ENCODE results near the gene COL8A2. TPM values are rescaled to one million over a fixed set of nuclear protein-coding genes. Genes with fewer than 3 reads are reported as not detected.

The COL8A2 gene
- total RNA-seq, 1 donor from 2014 or later, result 1.2 TPM

DNA sequence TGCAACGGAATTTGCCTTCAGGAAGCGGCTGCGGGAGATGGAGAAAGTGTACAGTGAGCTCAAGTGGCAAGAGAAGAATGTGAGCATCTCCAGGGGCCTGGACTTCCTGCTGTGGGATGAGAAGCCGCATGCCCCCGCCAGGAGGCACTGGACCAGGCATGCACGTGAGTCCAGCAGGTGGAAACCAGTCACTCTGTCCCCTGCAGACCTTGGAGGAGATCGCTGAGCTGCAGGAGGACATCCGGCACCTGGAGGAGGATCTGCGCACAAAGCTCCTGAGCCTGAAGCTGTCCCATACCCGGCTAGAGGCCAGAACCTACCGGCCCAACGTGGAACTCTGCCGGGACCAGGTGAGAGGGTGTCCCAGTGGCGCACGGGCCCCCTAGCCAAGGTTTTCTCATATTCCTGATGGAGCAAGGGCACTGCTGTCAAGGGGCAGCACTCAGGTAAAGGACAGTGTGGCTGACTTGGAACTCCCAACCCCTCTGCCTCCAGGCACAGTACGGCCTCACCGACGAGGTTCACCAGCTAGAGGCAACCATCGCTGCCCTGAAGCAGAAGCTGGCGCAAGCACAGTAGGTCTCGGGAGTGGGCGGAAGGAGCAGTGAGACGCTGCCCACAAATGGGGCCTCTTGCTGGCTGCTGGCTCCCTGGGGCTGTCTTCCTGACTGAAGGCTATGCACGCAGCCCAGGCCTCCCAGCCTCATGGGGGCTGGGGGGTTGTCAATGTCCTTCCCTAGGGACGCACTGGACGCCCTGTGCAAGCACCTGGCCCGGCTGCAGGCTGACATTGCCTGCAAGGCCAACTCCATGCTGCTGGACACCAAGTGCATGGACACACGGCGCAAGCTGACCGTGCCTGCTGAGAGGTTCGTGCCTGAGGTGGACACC is 37.5 kb downstream of the COL8A2 start:
- Histone ChIP-seq H3K4me3 (no peak overlapping the region), H3K36me3 (peaks cover 17% of the 10 kb centered on the region), H3K27ac (replicated peaks) (no peak overlapping the region), H3K4me1 (peaks cover 49% of the 10 kb centered on the region), H3K9me3 (replicated peaks) (no peaks in the 10 kb centered on the region), H3K27me3 (ENCODE audit: low read depth) (peaks cover 40% of the 10 kb centered on the region)
- intact Hi-C loops (cut with micrococcal nuclease), result no loop called here
- TF ChIP-seq, protein P1, sequence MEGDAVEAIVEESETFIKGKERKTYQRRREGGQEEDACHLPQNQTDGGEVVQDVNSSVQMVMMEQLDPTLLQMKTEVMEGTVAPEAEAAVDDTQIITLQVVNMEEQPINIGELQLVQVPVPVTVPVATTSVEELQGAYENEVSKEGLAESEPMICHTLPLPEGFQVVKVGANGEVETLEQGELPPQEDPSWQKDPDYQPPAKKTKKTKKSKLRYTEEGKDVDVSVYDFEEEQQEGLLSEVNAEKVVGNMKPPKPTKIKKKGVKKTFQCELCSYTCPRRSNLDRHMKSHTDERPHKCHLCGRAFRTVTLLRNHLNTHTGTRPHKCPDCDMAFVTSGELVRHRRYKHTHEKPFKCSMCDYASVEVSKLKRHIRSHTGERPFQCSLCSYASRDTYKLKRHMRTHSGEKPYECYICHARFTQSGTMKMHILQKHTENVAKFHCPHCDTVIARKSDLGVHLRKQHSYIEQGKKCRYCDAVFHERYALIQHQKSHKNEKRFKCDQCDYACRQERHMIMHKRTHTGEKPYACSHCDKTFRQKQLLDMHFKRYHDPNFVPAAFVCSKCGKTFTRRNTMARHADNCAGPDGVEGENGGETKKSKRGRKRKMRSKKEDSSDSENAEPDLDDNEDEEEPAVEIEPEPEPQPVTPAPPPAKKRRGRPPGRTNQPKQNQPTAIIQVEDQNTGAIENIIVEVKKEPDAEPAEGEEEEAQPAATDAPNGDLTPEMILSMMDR (IDR thresholded peaks at IDR 0.05; ENCODE audit: borderline replicate concordance), result no peak
- DNase-seq, result no peak

DNA sequence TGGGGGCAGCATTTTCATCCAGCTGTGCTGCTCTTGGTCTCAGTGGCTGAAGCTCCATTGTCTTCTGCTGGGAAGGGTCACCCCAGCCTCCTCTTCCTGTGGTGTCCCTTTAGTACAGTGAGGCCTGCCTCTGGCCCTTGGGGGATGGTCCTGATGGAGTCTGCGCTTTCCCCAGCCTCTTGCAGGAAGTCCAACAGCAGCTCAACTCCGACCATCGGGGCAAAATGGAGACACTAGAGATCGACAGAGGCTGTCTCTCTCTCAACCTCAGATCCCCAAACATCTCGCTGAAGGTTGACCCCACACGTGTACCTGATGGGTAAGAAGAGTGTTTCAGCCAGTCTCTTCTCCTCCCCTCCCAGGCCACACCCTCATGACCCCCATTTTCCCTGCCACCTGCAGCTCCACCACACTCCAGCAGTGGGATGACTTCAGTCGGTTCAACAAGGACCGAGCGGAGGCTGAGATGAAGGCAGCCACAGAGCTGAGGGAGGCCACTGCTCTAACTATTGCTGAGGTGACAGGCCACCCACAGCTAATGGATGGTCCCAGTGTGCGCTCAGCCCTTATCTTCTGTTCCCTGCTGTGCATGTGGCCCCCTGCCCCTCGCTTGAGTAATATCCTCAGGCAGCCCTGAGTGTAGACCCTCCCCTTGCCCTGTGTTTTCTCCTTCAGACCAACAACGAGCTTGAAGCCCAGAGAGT is 38.3 kb downstream of the COL8A2 start:
- H3K4me1 ChIP-seq, result peaks cover 46% of the 10 kb centered on the region

DNA sequence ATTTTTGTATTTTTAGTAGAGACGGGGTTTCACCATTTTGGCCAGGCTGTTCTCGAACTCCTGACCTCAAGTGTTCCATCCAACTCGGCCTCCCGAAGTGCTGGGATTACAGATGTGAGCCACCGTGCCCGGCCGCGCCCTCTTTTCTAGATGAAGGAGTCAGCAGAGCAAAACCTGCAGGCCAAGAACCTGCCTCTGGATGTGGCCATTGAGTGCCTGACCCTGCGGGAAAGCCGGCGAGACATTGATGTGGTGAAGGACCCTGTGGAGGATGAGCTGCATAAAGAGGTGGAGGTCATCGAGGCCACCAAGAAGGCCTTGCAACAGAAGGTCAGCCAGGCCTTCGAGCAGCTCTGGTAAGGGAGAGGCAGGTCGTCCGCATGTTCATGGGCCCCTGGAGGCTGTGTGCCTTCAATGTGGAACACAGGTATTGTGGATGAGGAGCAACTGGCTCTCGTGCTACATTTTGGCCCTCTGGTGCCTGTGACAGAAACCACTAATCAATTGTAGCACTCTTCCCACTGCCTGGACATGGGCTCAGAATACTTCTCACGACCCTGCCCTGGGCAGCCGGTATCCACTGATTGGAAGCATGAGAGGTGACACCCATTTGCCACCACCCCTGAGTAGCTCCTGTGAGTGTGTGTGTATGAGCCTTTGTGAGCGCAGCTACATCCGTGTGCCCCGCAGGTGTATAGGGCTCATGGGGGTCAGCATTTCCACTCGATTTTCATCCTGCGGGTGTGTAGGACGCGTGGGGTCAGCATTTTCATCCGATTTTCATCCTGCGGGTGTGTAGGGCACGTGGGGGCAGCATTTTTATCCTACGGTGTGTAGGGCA is 39.1 kb downstream of the COL8A2 start:
- H3K27me3 ChIP-seq (ENCODE audit: low read depth), result peaks cover 41% of the 10 kb centered on the region
- H3K36me3 ChIP-seq, result peaks cover under 1% of the 10 kb centered on the region
- no peak overlapping the region for H3K27ac ChIP-seq (replicated peaks)
- H3K4me1 ChIP-seq, result peaks cover 39% of the 10 kb centered on the region
- no peak for DNase-seq
- TF ChIP-seq, protein P1 (IDR thresholded peaks at IDR 0.05; ENCODE audit: borderline replicate concordance), result no peak
- H3K9me3 ChIP-seq (replicated peaks), result no peaks in the 10 kb centered on the region
- intact Hi-C loops (cut with micrococcal nuclease), result no loop called here
- H3K4me3 ChIP-seq, result no peak overlapping the region

More for the DNA sequence above, 38.3 kb downstream of the COL8A2 start:
- intact Hi-C loops (cut with micrococcal nuclease), result no loop called here
- peaks cover 41% of the 10 kb centered on the region for H3K27me3 ChIP-seq (ENCODE audit: low read depth)
- H3K4me3 ChIP-seq, result no peak overlapping the region
- DNase-seq, result no peak
- no peaks in the 10 kb centered on the region for H3K9me3 ChIP-seq (replicated peaks)
- TF ChIP-seq, protein P1 (IDR thresholded peaks at IDR 0.05; ENCODE audit: borderline replicate concordance), result no peak
- peaks cover 9% of the 10 kb centered on the region for H3K36me3 ChIP-seq
- no peak overlapping the region for H3K27ac ChIP-seq (replicated peaks)

DNA sequence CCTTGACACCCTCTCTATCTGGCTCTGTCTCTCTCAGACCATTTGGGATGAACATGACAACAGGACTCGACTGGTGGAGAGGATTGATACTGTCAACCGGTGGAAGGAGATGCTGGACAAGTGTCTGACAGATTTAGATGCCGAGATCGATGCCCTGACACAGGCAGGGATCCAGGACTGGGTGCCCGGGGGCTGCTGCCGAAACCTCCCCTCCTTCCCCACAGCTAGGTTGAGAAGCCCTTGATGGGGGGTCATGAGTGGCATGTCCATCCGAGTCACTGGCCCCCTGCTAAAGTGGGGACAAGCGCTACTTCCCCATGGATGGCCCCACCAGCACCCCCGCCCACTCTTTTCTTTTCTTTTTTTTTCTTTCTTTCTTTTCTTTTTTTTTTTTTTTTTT is 39.9 kb downstream of the COL8A2 start:
- Histone ChIP-seq H3K4me1 (peaks cover 31% of the 10 kb centered on the region), H3K27ac (replicated peaks) (no peak overlapping the region), H3K9me3 (replicated peaks) (no peaks in the 10 kb centered on the region), H3K4me3 (no peak overlapping the region), H3K36me3 (no peaks in the 10 kb centered on the region), H3K27me3 (ENCODE audit: low read depth) (peaks cover 41% of the 10 kb centered on the region)
- no peak for DNase-seq
- TF ChIP-seq, protein P1 (IDR thresholded peaks at IDR 0.05; ENCODE audit: borderline replicate concordance), result no peak
- intact Hi-C loops (cut with micrococcal nuclease), result no loop called here

DNA sequence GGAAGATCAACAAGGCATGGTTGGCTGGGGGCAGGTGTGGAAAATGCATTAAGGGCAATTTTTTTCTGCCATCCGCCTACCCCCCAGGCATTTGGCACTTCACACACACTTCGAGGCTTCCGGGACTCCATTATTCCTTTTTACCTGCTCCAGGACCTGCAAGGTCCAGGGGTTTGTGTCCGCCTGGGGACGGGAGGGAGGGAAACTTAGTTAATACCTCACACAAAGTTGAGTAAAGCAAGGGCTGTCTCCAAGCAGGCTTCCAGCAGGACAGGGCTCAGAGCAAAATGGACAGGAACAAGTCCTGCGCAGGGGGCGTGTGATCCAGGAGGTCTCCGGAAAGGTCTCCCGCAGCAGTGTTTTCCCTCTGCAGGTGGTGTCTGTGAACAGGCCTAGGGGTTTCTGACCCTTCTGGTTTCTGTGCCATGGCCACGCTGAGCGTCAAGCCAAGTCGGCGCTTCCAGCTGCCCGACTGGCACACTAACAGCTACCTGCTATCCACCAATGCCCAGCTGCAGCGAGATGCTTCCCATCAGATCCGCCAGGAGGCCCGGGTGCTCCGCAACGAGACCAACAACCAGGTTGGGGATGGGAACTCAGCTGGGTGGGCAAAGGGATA is 40.4 kb downstream of the COL8A2 start:
- Histone ChIP-seq H3K4me1 (peaks cover 26% of the 10 kb centered on the region), H3K4me3 (peak overlapping the region; percentile 63), H3K36me3 (no peaks in the 10 kb centered on the region), H3K27ac (replicated peaks) (no peak overlapping the region), H3K27me3 (ENCODE audit: low read depth) (peaks cover 41% of the 10 kb centered on the region), H3K9me3 (replicated peaks) (no peaks in the 10 kb centered on the region)
- TF ChIP-seq, protein P1 (IDR thresholded peaks at IDR 0.05; ENCODE audit: borderline replicate concordance), result no peak
- intact Hi-C loops (cut with micrococcal nuclease), result no loop called here
- no peak for DNase-seq

All from left ventricle myocardium inferior (tissue), 1 donor.